ENCODE data around the gene BACH2. TPM values are rescaled to one million over a fixed set of nuclear protein-coding genes. Genes with fewer than 3 reads are reported as not detected.

The BACH2 gene
- total and polyA plus RNA-seq, 2 of the 4 experiments (the other 2 are of a cell fraction) = 1.3 to 1.4 TPM

DNA sequence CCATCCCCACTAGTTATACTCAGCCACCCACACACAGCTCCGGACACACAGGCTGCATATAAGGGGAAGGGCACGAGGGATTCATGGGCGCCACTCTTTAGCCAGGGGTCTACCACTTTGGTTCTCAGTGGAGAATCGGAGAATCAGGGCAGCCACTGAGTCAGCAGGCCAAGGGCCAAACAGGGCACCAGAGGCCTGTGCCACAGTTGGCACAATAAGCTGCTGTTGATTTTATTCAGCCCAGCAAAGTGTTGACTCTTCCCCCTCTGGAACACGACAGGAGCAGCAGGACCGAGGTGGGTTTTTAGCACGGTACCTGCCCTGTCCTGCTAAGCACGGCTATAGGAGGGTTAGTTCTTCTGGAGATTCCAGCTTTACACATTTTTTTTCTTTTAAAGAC lies 354.0 kb downstream of the BACH2 start:
- Histone ChIP-seq H4K91ac (ENCODE audit: insufficient read depth, low read depth, low read length) (no peak overlapping the region), H3K27me3 (ENCODE audit: control insufficient read depth, insufficient read depth, low read length) (no peaks in the 10 kb centered on the region), H3K9me3 (ENCODE audit: control insufficient read depth, insufficient read depth, low read length) (no peaks in the 10 kb centered on the region), H4K5ac (ENCODE audit: low read depth, low read length) (no peak overlapping the region), H2AK5ac (ENCODE audit: low read depth, low read length) (no peak overlapping the region), H2AK9ac (replicated peaks; ENCODE audit: low read depth, low read length, poor library complexity) (no peak overlapping the region), H2BK15ac (ENCODE audit: low read depth, low read length) (no peak overlapping the region), H3K4me1 (ENCODE audit: control insufficient read depth, insufficient read depth, low read length) (no peaks in the 10 kb centered on the region; the same call in 1 of the 2 replicates), H2AFZ (replicated peaks; ENCODE audit: low read length, poor library complexity) (no peak overlapping the region), H3K23ac (ENCODE audit: low read depth, low read length) (no peak overlapping the region), H2BK120ac (ENCODE audit: low read depth, low read length) (no peak overlapping the region), H3K4me3 (ENCODE audit: insufficient read depth, low read depth, low read length) (no peak overlapping the region), H3K4ac (ENCODE audit: low read depth, low read length) (no peak overlapping the region), H3K4me2 (ENCODE audit: low read depth, low read length) (no peak overlapping the region), H3K9me1 (ENCODE audit: insufficient read depth, low read length) (no peaks in the 10 kb centered on the region), H3K18ac (ENCODE audit: low read depth, low read length) (no peak overlapping the region), H4K20me1 (ENCODE audit: insufficient read depth, low read length) (no peaks in the 10 kb centered on the region), H4K8ac (ENCODE audit: low read depth in 2 of 2, low read length in 2 of 2) (no peak overlapping the region), H3K14ac (replicated peaks; ENCODE audit: low read depth, low read length) (no peak overlapping the region), H3K56ac (ENCODE audit: extremely low read depth, insufficient read depth, low read length) (no peak overlapping the region), H3K79me1 (ENCODE audit: low read depth in 1 of 2, low read length in 2 of 2) (no peaks in the 10 kb centered on the region), H2BK20ac (ENCODE audit: low read depth, low read length) (no peak overlapping the region), H2BK5ac (ENCODE audit: low read depth, low read length, poor library complexity, severe bottlenecking) (no peak overlapping the region), H3K36me3 (ENCODE audit: control insufficient read depth, insufficient read depth, low read length) (no peaks in the 10 kb centered on the region), H3K9ac (ENCODE audit: low read depth, low read length) (no peak overlapping the region), H3K27ac (ENCODE audit: insufficient read depth, low read length) (no peak overlapping the region)
- POLR2A ChIA-PET (ENCODE audit: unreplicated experiment) = no interaction called here
- WGBS, 2 experiments (ENCODE audit: extremely low coverage in 2 of 2, insufficient read length in 1 of 2) = 100% methylated on average over 1 of the region's 8 CpGs; no CpG with 5 or more reads in 1 of the 2 experiments
- in situ Hi-C loops (cut with MboI; ENCODE audit: low sequenced_read_pairs) = loop anchor here (5.0 kb wide), 1 partner anchor 535 kb away; no protein-coding TSS in a partner anchor
- dilution Hi-C loops (cut with HindIII; ENCODE audit: low sequenced_read_pairs, unreplicated experiment) = no loop called here
- intact Hi-C loops (cut with micrococcal nuclease) = no loop called here
- ATAC-seq (ENCODE audit: low read depth) = no peak
- no TSS peak for BruUV-seq (replicated peaks)
- TF ChIP-seq RFX5 (IDR thresholded peaks at IDR 0.05; ENCODE audit: low read depth, low read length) = no peak
- TF ChIP-seq MAZ (IDR thresholded peaks at IDR 0.05; ENCODE audit: borderline replicate concordance, low read depth, low read length) = no peak
- no peak for TF ChIP-seq POLR2A (IDR thresholded peaks at IDR 0.05; ENCODE audit: low read depth, low read length)
- no peak for TF ChIP-seq FOS (IDR thresholded peaks at IDR 0.05; ENCODE audit: low read depth, low read length)
- TF ChIP-seq RAD21 (IDR thresholded peaks at IDR 0.05; ENCODE audit: low read length) = no peak
- DNase-seq = no peak
- CTCF ChIA-PET = interaction anchor here (1.8 kb wide), 1 partner anchor 537 kb away, joined by 9 read pairs; no protein-coding TSS in a partner anchor
